Pancreas (tissue), 10 donors: ENCODE data around the gene FDPS. TPM values are rescaled to one million over a fixed set of nuclear protein-coding genes. Genes with fewer than 3 reads are reported as not detected.

Experiments used
- ATAC-seq, 4 donors: fragments of 200-7000 bp; cut with Tn5 transposase; one replicate each; pipeline versions ENCODE4 v1.8.0 to v1.9.1; 2020; ENCODE audit warnings: mild to moderate bottlenecking in 4 of 4, moderate library complexity in 4 of 4
- DNase-seq, 6 donors: peaks; one replicate each; pipeline ENCODE4 v3.0.0-alpha.2; 2020
- FAIRE-seq: peaks from 2 replicates; lab custom pipeline; 2012; peaks lifted over from hg19 to GRCh38; lab: Jason Lieb, UNC
- H3K27ac ChIP-seq, 4 donors: fragments of 200-600 bp; sonication (generic); 1 replicate in 3 of 4; 2 replicates in 1 of 4; pipeline versions ENCODE4 v1.5.0 to v1.8.0; 2020
- H3K27me3 ChIP-seq, 4 donors: fragments of 200-600 bp; one replicate each; pipeline ENCODE4 v1.8.0; 2021
- H3K36me3 ChIP-seq, 3 donors: fragments of 200-600 bp; sonication (generic) in 1 of 3; one replicate each; pipeline versions ENCODE4 v1.5.0 to v1.8.0; 2020 to 2021
- H3K4me1 ChIP-seq, 3 donors: fragments of 200-600 bp; one replicate each; pipeline ENCODE4 v1.8.0; 2021
- H3K4me3 ChIP-seq, 4 donors: fragments of 200-600 bp; sonication (generic) in 2 of 4; one replicate each; pipeline versions ENCODE4 v1.5.0 to v1.8.0; 2020 to 2021
- H3K9me3 ChIP-seq, 4 donors: fragments of 200-600 bp; one replicate each; pipeline ENCODE4 v1.8.0; 2021
- CTCF ChIP-seq, 4 donors: fragments of 200-600 bp; sonication (generic) in 3 of 4; IDR thresholded peaks; one replicate each; pipeline versions ENCODE4 v1.5.0 to v1.8.0; 2021; ENCODE audit warnings: antibody characterized with exemption in 4 of 4
- WGBS, 2 donors: extraction: QIAGEN DNeasy Blood & Tissue Kit; methylation state at CpG; one replicate each; pipeline ENCODE4 v1.1.7; 2013; 5-methylcytosine and 5-hydroxymethylcytosine counted together
- intact Hi-C, 3 donors: fragments of 100-400 bp; cut with DNase I; formaldehyde crosslinking; loops; one replicate each; pipeline versions ENCODE4 v1.11.1 to v1.14.2; 2022
- polyA plus RNA-seq, 2 donors: library from polyadenylated mRNA; stranded (reverse); fragments of 200-250 nt; gene quantifications; one replicate each; pipeline ENCODE4 v1.2.3, GENCODE V29; 2013
- total RNA-seq, 6 donors: library from RNA; stranded (reverse); fragmentation: NEBNext Ultra II Directional in 4 of 6; extraction: Animal tissue kit (Norgen Biotek cat#: 25700) in 4 of 6; gene quantifications; one replicate each; pipeline versions ENCODE4 v1.2.1 to v1.2.4, GENCODE V29; 2021 to 2023
- donor health status: healthy with polysubstance abuse.
- donor health status: DM: no; HTN: no; CAD: no; lungs with moderate emphysema.
- donor health status: DM: no; HTN: no; CAD: no.
- donor health status: control.
- donor health status: control.
- donor health status: Bipolar disorder and iron deficiency.
- donor health status: DM: yes; HTN: yes; CAD: no.
- donor health status: DM: no; HTN: no; CAD: no.
- donor health status: DM: no; HTN: no; CAD: no.
- donor health status: DM: yes; HTN: yes; CAD: no.

The FDPS gene
- total and polyA plus RNA-seq, 8 donors: 48.7 to 151 (median 70.7) TPM

DNA sequence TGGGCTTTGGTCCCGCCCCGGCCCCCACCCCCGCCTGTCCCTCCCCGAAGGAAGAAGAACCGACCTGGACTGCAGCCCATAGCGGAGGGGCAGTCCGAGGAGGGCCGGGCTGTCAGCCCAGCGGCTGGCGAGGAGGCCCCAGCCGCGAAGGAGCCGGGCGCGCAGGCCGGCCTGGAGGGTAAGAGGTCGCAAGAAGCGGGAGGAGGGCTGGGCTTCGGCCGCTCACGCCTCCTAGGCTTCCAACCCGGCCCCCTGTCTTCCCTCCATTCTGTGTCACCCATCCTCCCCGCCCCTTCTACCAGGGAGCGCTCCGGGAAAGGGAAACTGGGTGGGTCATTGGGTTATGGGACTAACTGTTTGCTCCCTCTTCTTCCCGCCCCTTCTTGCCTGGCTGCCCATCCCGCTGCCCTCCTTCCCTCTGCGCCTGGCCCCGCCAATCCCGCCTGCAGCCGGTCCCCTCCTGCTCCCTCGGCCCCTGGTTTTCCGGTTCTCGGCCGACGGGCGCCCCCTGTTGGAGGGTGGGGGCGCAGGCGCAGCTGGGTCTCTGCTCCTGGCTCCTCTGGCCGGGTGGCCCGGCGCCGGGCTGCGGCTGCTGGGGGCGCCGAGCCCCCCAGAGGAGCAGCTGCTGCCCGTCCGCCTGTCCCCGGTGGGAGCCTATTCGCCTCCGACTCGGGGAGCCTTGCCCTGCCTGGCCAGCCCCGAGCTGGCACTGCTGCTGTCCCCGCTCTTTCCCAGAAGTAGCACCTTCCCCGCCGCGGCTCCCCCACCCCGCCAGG lies 14.5 kb downstream of the FDPS start:
- peak overlapping the region; percentile 79 to 91 (median 86) for H3K4me3 ChIP-seq
- intact Hi-C loops: loop anchor here in 2 of 3 donors (5.0 to 10.0 kb wide), 3 partner anchors 41 to 71 kb away; partner anchors contain the start of gene ENTREP3 (in 1 of the 2)
- FAIRE-seq (no peak), ATAC-seq (peak; percentile 58 to 70 (median 62)), DNase-seq (peak; percentile 78 to 96 (median 89))
- TF ChIP-seq CTCF (IDR thresholded peaks at IDR 0.05): peak; percentile 94 to 98 (median 98)
- peaks cover 0 to 7% (median 0%) of the 10 kb centered on the region in 3 donors for H3K4me1 ChIP-seq
- 0 to 1% methylated on average over 36 to 57 of the region's 58 CpGs for WGBS, 2 donors
- H3K36me3 ChIP-seq: no peaks in the 10 kb centered on the region
- no peaks in the 10 kb centered on the region for H3K27me3 ChIP-seq
- peak overlapping the region; percentile 81 to 97 (median 88) for H3K27ac ChIP-seq
- no peaks in the 10 kb centered on the region for H3K9me3 ChIP-seq

- H3K4me3 ChIP-seq: peak overlapping the region; percentile 79 to 91 (median 86)
- peak; percentile 93 to 95 (median 94) for DNase-seq
- H3K9me3 ChIP-seq: no peaks in the 10 kb centered on the region
- WGBS, 2 donors: 0% methylated on average over 21 to 29 of the region's 29 CpGs
- peaks cover 0 to 7% (median 0%) of the 10 kb centered on the region in 3 donors for H3K4me1 ChIP-seq
- peak overlapping the region; percentile 81 to 97 (median 88) for H3K27ac ChIP-seq
- TF ChIP-seq CTCF (IDR thresholded peaks at IDR 0.05): no peak
- H3K27me3 ChIP-seq: no peaks in the 10 kb centered on the region
- intact Hi-C loops: loop anchor here in 2 of 3 donors (5.0 to 10.0 kb wide), 3 partner anchors 41 to 71 kb away; partner anchors contain the start of gene ENTREP3 (in 1 of the 2)
- no peaks in the 10 kb centered on the region for H3K36me3 ChIP-seq
- FAIRE-seq: no peak
- peak; percentile 77 to 83 (median 78) for ATAC-seq
Observed at GRCh38 chr1:155323729-155324036, 15.0 kb downstream of the FDPS start.

GRCh38 chr1:155324037-155324716 lies 15.5 kb downstream of the FDPS start:
- peak overlapping the region; percentile 81 to 97 (median 88) for H3K27ac ChIP-seq
- H3K9me3 ChIP-seq: no peaks in the 10 kb centered on the region
- DNase-seq (peak; percentile 90 to 97 (median 95)), ATAC-seq (peak; percentile 85 to 91 (median 86)), FAIRE-seq (peak; percentile 76)
- intact Hi-C loops: loop anchor here in 2 of 3 donors (5.0 to 10.0 kb wide), 3 partner anchors 42 to 72 kb away; partner anchors contain the start of gene ENTREP3 (in 1 of the 2)
- peak overlapping the region; percentile 79 to 91 (median 86) for H3K4me3 ChIP-seq
- TF ChIP-seq CTCF (IDR thresholded peaks at IDR 0.05): no peak
- H3K36me3 ChIP-seq: no peaks in the 10 kb centered on the region
- no peaks in the 10 kb centered on the region for H3K27me3 ChIP-seq
- H3K4me1 ChIP-seq: peaks cover 0 to 7% (median 0%) of the 10 kb centered on the region in 3 donors
- WGBS, 2 donors: 0 to 1% methylated on average over 44 of the region's 44 CpGs

DNA sequence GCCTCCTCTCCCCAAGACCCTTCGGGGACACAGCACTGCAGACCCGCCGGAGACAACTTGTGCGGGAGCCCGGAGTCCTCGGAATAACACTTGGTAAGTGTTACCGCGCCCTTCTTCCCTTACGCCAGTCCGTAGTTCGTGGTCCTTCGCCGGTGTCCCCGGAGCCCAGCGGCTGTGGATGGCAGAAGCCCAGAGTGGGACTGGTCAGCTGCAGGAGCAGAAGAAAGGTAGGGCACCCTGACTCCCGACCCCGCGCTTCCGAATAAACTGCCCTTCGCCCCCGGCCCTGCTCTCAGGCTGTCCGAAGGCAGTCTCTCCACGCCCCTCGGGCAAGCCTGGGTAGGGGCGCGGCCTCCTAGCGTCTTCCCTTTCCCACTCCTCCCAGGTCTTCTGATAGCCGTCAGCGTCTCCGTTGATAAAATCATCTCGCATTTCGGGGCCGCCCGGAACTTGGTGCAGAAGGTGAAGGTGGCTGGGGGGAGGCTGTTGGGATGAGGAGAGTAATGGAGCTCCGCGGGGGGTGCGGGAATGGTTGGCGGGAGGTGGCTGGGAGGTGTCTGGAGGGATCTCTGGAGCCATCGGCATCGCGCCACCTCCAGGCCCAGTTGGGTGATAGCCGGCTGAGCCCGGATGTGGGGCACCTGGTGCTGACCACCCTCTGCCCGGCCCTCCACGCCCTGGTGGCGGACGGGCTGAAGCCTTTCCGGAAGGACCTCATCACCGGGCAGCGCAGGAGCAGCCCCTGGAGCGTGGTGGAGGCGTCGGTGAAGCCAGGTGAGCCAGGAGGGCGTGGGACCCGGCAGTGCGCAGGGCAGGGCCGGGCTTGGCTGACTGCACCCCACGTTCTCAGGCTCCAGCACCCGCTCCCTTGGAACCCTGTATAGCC lies 16.3 kb downstream of the FDPS start:
- Histone ChIP-seq H3K36me3 (peaks cover 0 to under 1% (median 0%) of the 10 kb centered on the region in 3 donors), H3K4me3 (peak overlapping the region; percentile 79 to 91 (median 86)), H3K27ac (peak overlapping the region; percentile 81 to 97 (median 88)), H3K27me3 (no peaks in the 10 kb centered on the region), H3K4me1 (peaks cover 0 to 7% (median 0%) of the 10 kb centered on the region in 3 donors), H3K9me3 (no peaks in the 10 kb centered on the region)
- TF ChIP-seq CTCF (IDR thresholded peaks at IDR 0.05): peak in 3 of 4 donors; percentile 5 to 33 (median 18)
- DNase-seq: peak; percentile 62 to 89 (median 72)
- FAIRE-seq: no peak
- WGBS, 2 donors: 1 to 2% methylated on average over 54 to 59 of the region's 59 CpGs
- peak; percentile 18 to 28 (median 25) for ATAC-seq
- intact Hi-C loops: loop anchor here in 2 of 3 donors (5.0 to 10.0 kb wide), 3 partner anchors 43 to 73 kb away; partner anchors contain the start of gene ENTREP3 (in 1 of the 2)
